H1 (cell line): ENCODE data around the gene PUS7L. TPM values are rescaled to one million over a fixed set of nuclear protein-coding genes. Genes with fewer than 3 reads are reported as not detected.

ENCODE experiments used
- CTCF ChIA-PET: fragments of 300-600 bp; sonication (Branson Sonifier 250); formaldehyde crosslinking; loops from one replicate; lab custom pipeline; 2021; ENCODE audit not compliant: partially characterized antibody; lab: Charles Lee
- POLR2A ChIA-PET: fragments of 300-600 bp; sonication (Branson Sonifier 250); formaldehyde crosslinking; loops from one replicate; lab custom pipeline; 2021; ENCODE audit warnings: inconsistent platforms; ENCODE audit not compliant: partially characterized antibody; lab: Charles Lee
- DNase-seq, 2 experiments: peaks; one replicate each; pipeline versions ENCODE4 v3.0.0 to v3.0.0-alpha.2; 2010 to 2022; ENCODE audit warnings: low spot score in 2 of 2, low read depth in 1 of 2, mixed read lengths in 1 of 2
- FAIRE-seq: peaks from 2 replicates; lab custom pipeline; 2011; peaks lifted over from hg19 to GRCh38; lab: Jason Lieb, UNC
- H2AFZ ChIP-seq: 2 replicates; pipeline ENCODE4 v1.8.1; 2012; ENCODE audit warnings: low read length, inconsistent platforms
- H2AK5ac ChIP-seq: 2 replicates; pipeline ENCODE4 v1.6.1; 2013; ENCODE audit warnings: low read depth, low read length
- H2BK120ac ChIP-seq: replicated peaks from 2 replicates; pipeline ENCODE3; 2013; ENCODE audit warnings: low read depth, low read length, inconsistent platforms
- H2BK12ac ChIP-seq: 2 replicates; pipeline ENCODE4 v1.6.1; 2013; ENCODE audit warnings: low read depth, low read length
- H2BK15ac ChIP-seq: 2 replicates; pipeline ENCODE4 v1.6.1; 2013; ENCODE audit warnings: low read length
- H2BK20ac ChIP-seq: 2 replicates; pipeline ENCODE4 v1.6.1; 2013; ENCODE audit warnings: low read length
- H2BK5ac ChIP-seq: 2 replicates; pipeline ENCODE4 v1.6.1; 2013; ENCODE audit warnings: low read depth, low read length
- H3K14ac ChIP-seq: 2 replicates; pipeline ENCODE4 v1.6.1; 2013; ENCODE audit warnings: inconsistent platforms; ENCODE audit not compliant: insufficient read length
- H3K18ac ChIP-seq: 2 replicates; pipeline ENCODE4 v1.6.1; 2013; ENCODE audit warnings: low read length; ENCODE audit errors: extremely low read depth
- H3K23ac ChIP-seq: 2 replicates; pipeline ENCODE4 v1.6.1; 2013; ENCODE audit warnings: inconsistent platforms; ENCODE audit not compliant: insufficient read length
- H3K23me2 ChIP-seq: 2 replicates; pipeline ENCODE4 v1.6.1; 2013; ENCODE audit warnings: low read depth, low read length
- H3K27ac ChIP-seq: 2 replicates; pipeline ENCODE4 v1.6.1; 2011; ENCODE audit warnings: low read depth, low read length, inconsistent platforms
- H3K27me3 ChIP-seq, 4 experiments: replicated peaks in 1 of 4; 1 replicate in 1 of 4; 2 replicates in 3 of 4; pipeline versions ENCODE4 v1.6.1 to v1.8.1; 2011 to 2013; ENCODE audit warnings: low read length in 3 of 4, mild to moderate bottlenecking in 3 of 4, inconsistent platforms in 2 of 4, mixed read lengths in 2 of 4, moderate library complexity in 1 of 4; ENCODE audit not compliant: control insufficient read depth in 3 of 4, insufficient read depth in 3 of 4; ENCODE audit errors: extremely low read depth in 1 of 4
- H3K36me3 ChIP-seq, 4 experiments: 2 replicates each; pipeline versions ENCODE4 v1.6.1 to v1.8.1; 2011 to 2013; ENCODE audit warnings: mild to moderate bottlenecking in 4 of 4, low read length in 3 of 4, moderate library complexity in 2 of 4, control low read depth in 1 of 4, inconsistent platforms in 1 of 4; ENCODE audit not compliant: insufficient read depth in 4 of 4, control insufficient read depth in 2 of 4
- H3K4ac ChIP-seq: replicated peaks from 2 replicates; pipeline ENCODE3; 2013; ENCODE audit warnings: low read length, low read depth, mixed read lengths, inconsistent platforms; ENCODE audit not compliant: insufficient read length
- H3K4me1 ChIP-seq, 4 experiments: replicated peaks in 1 of 4; 1 replicate in 1 of 4; 2 replicates in 3 of 4; pipeline versions ENCODE4 v1.6.1 to v1.8.1; 2011 to 2013; ENCODE audit warnings: low read length in 3 of 4, inconsistent platforms in 2 of 4, mixed read lengths in 1 of 4; ENCODE audit not compliant: insufficient read depth in 4 of 4, control insufficient read depth in 3 of 4
- H3K4me2 ChIP-seq, 2 experiments: 2 replicates each; pipeline versions ENCODE4 v1.6.1 to v1.8.1; 2011 to 2013; ENCODE audit warnings: low read depth in 2 of 2, low read length in 2 of 2, control low read depth in 1 of 2, inconsistent platforms in 1 of 2, mild to moderate bottlenecking in 1 of 2; ENCODE audit not compliant: insufficient read depth in 1 of 2
- H3K4me3 ChIP-seq, 4 experiments: fragments of 200-600, 300-600 bp in 1 of 4; sonication (generic), shearing (Covaris generic), sonication (Bioruptor Twin) in 1 of 4; 2 replicates each; pipeline versions ENCODE4 v1.5.1 to v1.8.1; 2011 to 2016; ENCODE audit warnings: low read length in 4 of 4, low read depth in 3 of 4, control low read depth in 2 of 4, inconsistent platforms in 2 of 4, mild to moderate bottlenecking in 2 of 4, mixed read lengths in 1 of 4, moderate library complexity in 1 of 4; ENCODE audit not compliant: insufficient read depth in 2 of 4; ENCODE audit errors: extremely low read depth in 1 of 4
- H3K56ac ChIP-seq: replicated peaks from 2 replicates; pipeline ENCODE3; 2013; ENCODE audit warnings: low read depth, mild to moderate bottlenecking, mixed read lengths, low read length, inconsistent platforms; ENCODE audit not compliant: insufficient read length
- H3K79me1 ChIP-seq: 2 replicates; pipeline ENCODE4 v1.6.1; 2013; ENCODE audit warnings: low read depth, low read length, control low read depth
- H3K79me2 ChIP-seq, 2 experiments: 2 replicates each; pipeline versions ENCODE4 v1.6.1 to v1.8.1; 2012 to 2013; ENCODE audit warnings: low read length in 2 of 2, mild to moderate bottlenecking in 2 of 2, inconsistent platforms in 1 of 2; ENCODE audit not compliant: insufficient read depth in 2 of 2, control insufficient read depth in 1 of 2
- H3K9ac ChIP-seq, 4 experiments: replicated peaks in 1 of 4; 1 replicate in 1 of 4; 2 replicates in 3 of 4; pipeline versions ENCODE4 v1.6.1 to v1.8.1; 2011 to 2013; ENCODE audit warnings: low read depth in 3 of 4, low read length in 3 of 4, control low read depth in 2 of 4, mild to moderate bottlenecking in 2 of 4, moderate library complexity in 2 of 4, inconsistent platforms in 1 of 4; ENCODE audit errors: extremely low read depth in 1 of 4
- H3K9me3 ChIP-seq, 2 experiments: 2 replicates each; pipeline versions ENCODE4 v1.6.1 to v1.8.1; 2012 to 2013; ENCODE audit warnings: mild to moderate bottlenecking in 2 of 2, moderate library complexity in 2 of 2, control low read depth in 1 of 2, inconsistent platforms in 1 of 2, low read depth in 1 of 2, low read length in 1 of 2, mixed read lengths in 1 of 2; ENCODE audit not compliant: insufficient read depth in 2 of 2
- H4K20me1 ChIP-seq, 2 experiments: replicated peaks in 1 of 2; 2 replicates each; pipeline versions ENCODE3 to v1.8.1; 2011 to 2013; ENCODE audit warnings: inconsistent platforms in 2 of 2, low read length in 2 of 2, mild to moderate bottlenecking in 1 of 2; ENCODE audit not compliant: insufficient read depth in 2 of 2, control insufficient read depth in 1 of 2
- H4K5ac ChIP-seq: 2 replicates; pipeline ENCODE4 v1.6.1; 2013; ENCODE audit warnings: low read length, low read depth, mixed read lengths, inconsistent platforms; ENCODE audit not compliant: insufficient read length
- H4K8ac ChIP-seq: 2 replicates; pipeline ENCODE4 v1.8.0; 2013; ENCODE audit warnings: mild to moderate bottlenecking, moderate library complexity, low read length, inconsistent platforms; ENCODE audit not compliant: insufficient read depth; ENCODE audit errors: extremely low read depth
- H4K91ac ChIP-seq: replicated peaks from 2 replicates; pipeline ENCODE3; 2013; ENCODE audit warnings: low read length, mixed read lengths, inconsistent platforms; ENCODE audit not compliant: insufficient read length
- CBX5 ChIP-seq: fragments of 300-800, 300-1000 bp; sonication (generic); IDR thresholded peaks from 2 replicates; pipeline ENCODE4 v1.7.1; 2016; ENCODE audit warnings: antibody characterized with exemption, low read length, low read depth
- KDM1A ChIP-seq: fragments of 200-600, 300-600 bp; sonication (generic); IDR thresholded peaks from 2 replicates; pipeline ENCODE4 v1.7.1; 2016; ENCODE audit warnings: mild to moderate bottlenecking, low read length, borderline replicate concordance
- PHF8 ChIP-seq: fragments of 200-600 bp; sonication (generic); conservative IDR thresholded peaks from 2 replicates; pipeline ENCODE4 v1.7.1; 2012; ENCODE audit warnings: low read depth, mild to moderate bottlenecking, inconsistent platforms, low read length, moderate library complexity
- SIX5 ChIP-seq: IDR thresholded peaks from 2 replicates; pipeline ENCODE4 v1.6.1; 2011; ENCODE audit warnings: mild to moderate bottlenecking, low read depth, low read length
- TAF1 ChIP-seq: IDR thresholded peaks from 2 replicates; pipeline ENCODE4 v1.6.1; 2011; ENCODE audit warnings: mild to moderate bottlenecking, low read depth, low read length
- WGBS, 2 experiments: shearing (Covaris generic) in 1 of 2; methylation state at CpG; one replicate each; pipeline versions ENCODE4 v1.1.6 to v1.1.7; 2013 to 2015; ENCODE audit warnings: low lambda C conversion rate in 2 of 2, mixed read lengths in 2 of 2, inconsistent platforms in 1 of 2, low coverage in 1 of 2, missing lambda C conversion rate in 1 of 2; ENCODE audit not compliant: insufficient replicate concordance in 2 of 2, insufficient coverage in 1 of 2, insufficient read length in 1 of 2; ENCODE audit errors: extremely low coverage in 1 of 2, missing lambda C conversion rate in 1 of 2; 5-methylcytosine and 5-hydroxymethylcytosine counted together
- polyA plus RNA-seq, 7 experiments: library from polyadenylated mRNA; depleted of rRNA in 3 of 7; stranded (reverse) in 5 of 7; unstranded in 2 of 7; fragments of >200 nt in 5 of 7; fragments of 200-250 nt in 2 of 7; gene quantifications; 1 replicate in 5 of 7; 2 replicates in 1 of 7; 4 replicates in 1 of 7; pipeline versions ENCODE4 v1.2.1 to v1.2.3, GENCODE V29; 2011 to 2013; ENCODE audit warnings: missing spikeins in 2 of 7, mixed read lengths in 2 of 7
- total RNA-seq: library from RNA; stranded (reverse); fragmentation: NEBNext Ultra II Directional; extraction: Animal tissue kit (Norgen Biotek cat#: 25700); gene quantifications from 2 replicates; pipeline ENCODE4 v1.2.1, GENCODE V29; 2021

PUS7L gene
- total and polyA plus RNA-seq, 2 of the 8 experiments (the other 6 are each of a cell fraction or from before 2014, with no cell fraction given) = 3.6 to 26.8 TPM

DNA sequence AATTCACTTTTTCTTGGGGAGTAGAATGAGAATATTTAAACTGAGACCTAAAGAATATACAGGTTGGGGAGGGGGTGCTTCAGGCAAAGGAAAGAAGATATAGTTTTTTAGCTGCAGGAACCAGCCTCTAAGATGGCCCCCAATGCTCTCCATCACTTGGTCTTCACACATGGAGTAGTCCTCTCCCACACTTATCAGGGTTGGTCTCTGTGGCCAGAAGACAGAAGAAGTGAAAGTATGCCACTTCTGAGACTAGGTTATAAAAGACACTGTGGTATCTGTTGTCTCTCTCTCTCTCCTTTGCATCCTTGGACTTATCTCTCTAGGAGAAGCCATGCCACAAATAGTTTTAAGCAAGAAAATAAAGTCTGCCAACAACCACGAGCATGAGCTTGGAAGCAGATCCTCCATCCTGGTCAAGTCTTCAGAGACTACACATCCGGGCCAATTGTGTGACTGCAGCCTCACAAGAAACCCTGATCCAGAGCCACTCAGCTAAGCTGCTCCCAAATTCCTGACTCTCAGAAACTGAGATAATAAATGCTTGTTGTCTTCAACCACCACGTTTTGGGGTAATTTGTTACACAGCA, 18.0 kb downstream of the PUS7L start:
- Histone ChIP-seq H2BK15ac (no peak overlapping the region), H4K91ac (no peak overlapping the region), H3K4me2 (no peak overlapping the region), H2BK5ac (no peak overlapping the region), H3K9me3 (no peaks in the 10 kb centered on the region), H3K23ac (no peak overlapping the region), H3K4me3 (no peak overlapping the region), H3K36me3 (peaks cover 0 to 18% (median 6%) of the 10 kb centered on the region in 4 experiments; a peak in 5 of 8 replicates), H4K5ac (no peak overlapping the region), H3K79me1 (no peaks in the 10 kb centered on the region), H3K14ac (no peak overlapping the region), H2BK20ac (no peak overlapping the region), H4K8ac (no peak overlapping the region), H3K4me1 (no peaks in the 10 kb centered on the region), H3K23me2 (no peaks in the 10 kb centered on the region), H3K18ac (no peak overlapping the region), H3K56ac (no peak overlapping the region), H3K9ac (no peak overlapping the region), H2AFZ (no peak overlapping the region), H3K79me2 (no peaks in the 10 kb centered on the region), H3K27ac (no peak overlapping the region), H2BK12ac (no peak overlapping the region), H2AK5ac (no peak overlapping the region), H3K4ac (no peak overlapping the region), H4K20me1 (no peaks in the 10 kb centered on the region), H2BK120ac (no peak overlapping the region), H3K27me3 (no peaks in the 10 kb centered on the region)
- TF ChIP-seq CBX5 (no peak), SIX5 (no peak), KDM1A (no peak), TAF1 (no peak), PHF8 (no peak)
- FAIRE-seq (no peak), DNase-seq (no peak)
- ChIA-PET POLR2A (no interaction called here), CTCF (no interaction called here)
- WGBS, 2 experiments = 90% methylated on average over 3 of the region's 3 CpGs; no CpG with 5 or more reads in 1 of the 2 experiments
